ENCODE results near the gene TRPM7. TPM values are rescaled to one million over a fixed set of nuclear protein-coding genes. Genes with fewer than 3 reads are reported as not detected.
A peak's percentile ranks its signal among the peaks of the same experiment; 100 is the strongest.

TRPM7 gene
- total and polyA plus RNA-seq, 9 of the 15 experiments (the other 6 are each of a cell fraction or from before 2014, with no cell fraction given) = 12.3 to 59.2 (median 31.5) TPM

DNA sequence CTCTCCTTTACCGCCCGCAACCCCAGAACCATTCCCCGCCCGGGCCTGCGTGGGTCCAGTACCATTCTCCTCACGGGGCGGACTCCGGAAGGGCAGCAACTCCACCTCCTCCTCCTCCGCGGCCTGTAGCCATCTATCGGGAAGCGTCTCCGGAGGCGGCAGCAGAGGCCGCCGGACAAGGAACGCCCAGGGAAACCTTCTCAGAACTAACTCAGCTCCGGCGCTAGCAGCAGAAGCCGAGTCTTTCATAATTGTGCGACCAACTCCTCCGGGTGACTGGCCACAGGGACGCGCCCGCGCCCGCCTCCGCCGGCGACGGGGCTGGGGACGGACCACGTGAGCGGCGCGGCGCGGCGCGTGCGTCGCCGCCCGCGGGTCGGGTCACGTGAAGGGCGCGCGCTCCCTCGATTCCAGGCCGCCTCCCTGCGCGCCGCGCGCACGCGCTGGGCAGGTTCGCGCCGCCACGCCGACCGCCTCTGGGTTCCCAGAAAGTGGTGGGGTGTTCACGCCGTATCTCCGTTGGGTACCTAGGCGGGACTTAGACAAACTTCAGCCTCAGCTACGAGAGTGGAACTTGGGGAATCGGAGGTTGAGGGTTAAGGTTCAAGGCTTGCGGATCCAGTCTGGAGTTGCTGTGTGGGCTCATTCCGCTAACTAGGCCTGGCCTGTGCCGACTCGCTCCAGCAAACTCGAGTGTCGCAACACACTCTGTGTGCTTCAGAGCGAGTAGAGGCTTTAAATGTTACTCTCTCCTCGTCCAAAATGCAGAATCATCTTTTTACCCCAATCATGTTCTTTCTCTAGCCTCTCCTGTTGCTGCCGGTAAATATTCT is at the start of gene TRPM7 (continued):
- TF ChIP-seq, protein P1, sequence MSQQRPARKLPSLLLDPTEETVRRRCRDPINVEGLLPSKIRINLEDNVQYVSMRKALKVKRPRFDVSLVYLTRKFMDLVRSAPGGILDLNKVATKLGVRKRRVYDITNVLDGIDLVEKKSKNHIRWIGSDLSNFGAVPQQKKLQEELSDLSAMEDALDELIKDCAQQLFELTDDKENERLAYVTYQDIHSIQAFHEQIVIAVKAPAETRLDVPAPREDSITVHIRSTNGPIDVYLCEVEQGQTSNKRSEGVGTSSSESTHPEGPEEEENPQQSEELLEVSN (IDR thresholded peaks at IDR 0.05; ENCODE audit: borderline replicate concordance in 1 of 2, extremely low read depth in 1 of 2, insufficient read depth in 1 of 2, insufficient read length in 1 of 2, low read depth in 1 of 2, low read length in 1 of 2, poor library complexity in 1 of 2, severe bottlenecking in 1 of 2) = peak; percentile 97 to 99
- TF ChIP-seq GABPB1 (CRISPR knock-in tag; IDR thresholded peaks at IDR 0.05) = no peak; the same call in 1 of the 2 replicates
- TF ChIP-seq HDAC2 (IDR thresholded peaks at IDR 0.05) = peak; percentile 13; the same call in 1 of the 2 replicates
- TF ChIP-seq JUNB (CRISPR knock-in tag; conservative IDR thresholded peaks at IDR 0.05) = no peak
- TF ChIP-seq SRSF1 (IDR thresholded peaks at IDR 0.05; ENCODE audit: low read depth, low read length) = no peak
- no peak for TF ChIP-seq ZKSCAN8 (CRISPR knock-in tag; IDR thresholded peaks at IDR 0.05)
- TF ChIP-seq, protein P2, sequence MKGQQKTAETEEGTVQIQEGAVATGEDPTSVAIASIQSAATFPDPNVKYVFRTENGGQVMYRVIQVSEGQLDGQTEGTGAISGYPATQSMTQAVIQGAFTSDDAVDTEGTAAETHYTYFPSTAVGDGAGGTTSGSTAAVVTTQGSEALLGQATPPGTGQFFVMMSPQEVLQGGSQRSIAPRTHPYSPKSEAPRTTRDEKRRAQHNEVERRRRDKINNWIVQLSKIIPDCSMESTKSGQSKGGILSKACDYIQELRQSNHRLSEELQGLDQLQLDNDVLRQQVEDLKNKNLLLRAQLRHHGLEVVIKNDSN (CRISPR knock-in tag; IDR thresholded peaks at IDR 0.05) = peak; percentile 93
- no peak for TF ChIP-seq SAP30 (IDR thresholded peaks at IDR 0.05; ENCODE audit: borderline replicate concordance, insufficient read depth, low read depth, low read length, poor library complexity, severe bottlenecking)
- no peak for TF ChIP-seq BRD4 (IDR thresholded peaks at IDR 0.05)
- TF ChIP-seq ZNF140 (CRISPR knock-in tag; IDR thresholded peaks at IDR 0.05) = no peak
- TF ChIP-seq JUN (IDR thresholded peaks at IDR 0.05; ENCODE audit: borderline replicate concordance, low read depth, low read length) = peak; percentile 77; the same call in 1 of the 2 replicates
- TF ChIP-seq JUN (CRISPR knock-in tag; IDR thresholded peaks at IDR 0.05; ENCODE audit: borderline replicate concordance) = no peak
- no peak for TF ChIP-seq NR1H2 (CRISPR knock-in tag; IDR thresholded peaks at IDR 0.05)
- TF ChIP-seq, protein P3, sequence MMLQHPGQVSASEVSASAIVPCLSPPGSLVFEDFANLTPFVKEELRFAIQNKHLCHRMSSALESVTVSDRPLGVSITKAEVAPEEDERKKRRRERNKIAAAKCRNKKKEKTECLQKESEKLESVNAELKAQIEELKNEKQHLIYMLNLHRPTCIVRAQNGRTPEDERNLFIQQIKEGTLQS (IDR thresholded peaks at IDR 0.05) = peak; percentile 37; the same call in 1 of the 2 replicates
- TF ChIP-seq, protein P3 (CRISPR knock-in tag; conservative IDR thresholded peaks at IDR 0.05) = no peak
- no peak for TF ChIP-seq RBM22 (IDR thresholded peaks at IDR 0.05; ENCODE audit: low read depth, low read length, poor library complexity, severe bottlenecking)
- no peak for TF ChIP-seq NELFE (IDR thresholded peaks at IDR 0.05; ENCODE audit: insufficient read depth, insufficient read length)
- no peak for TF ChIP-seq TFAM (CRISPR knock-in tag; conservative IDR thresholded peaks at IDR 0.05)
- TF ChIP-seq ETV6 (IDR thresholded peaks at IDR 0.05; ENCODE audit: borderline replicate concordance in 1 of 2, low read depth in 2 of 2, low read length in 1 of 2) = no peak
- TF ChIP-seq ETV6 (CRISPR knock-in tag; IDR thresholded peaks at IDR 0.05; ENCODE audit: borderline replicate concordance) = peak; percentile 10; the same call in 1 of the 2 replicates
- TF ChIP-seq FUS (optimal IDR thresholded peaks at IDR 0.05; ENCODE audit: low read depth, low read length) = no peak
- no peak for TF ChIP-seq PPARD (CRISPR knock-in tag; IDR thresholded peaks at IDR 0.05)
- TF ChIP-seq HNRNPH1 (optimal IDR thresholded peaks at IDR 0.05; ENCODE audit: low read depth, low read length) = no peak
- no peak for TF ChIP-seq SETDB1 (IDR thresholded peaks at IDR 0.05; ENCODE audit: low read length)
- TF ChIP-seq CC2D1A (IDR thresholded peaks at IDR 0.05) = no peak
- peak; percentile 33 for TF ChIP-seq BCOR (IDR thresholded peaks at IDR 0.05)
- TF ChIP-seq ARNT (IDR thresholded peaks at IDR 0.05) = peak in 1 of 2 experiments; percentile 46; a peak in 1 of 4 replicates
